Natural killer cell (primary cell): Measurements from ENCODE around the gene ZNF729. TPM values are rescaled to one million over a fixed set of nuclear protein-coding genes. Genes with fewer than 3 reads are reported as not detected.
"Not testable (repeated sequence)": the region's sequence is repeated elsewhere in the genome, so short reads cannot be mapped to it uniquely, and the experiment has no call there.

Experiments used
- ATAC-seq, 3 donors: fragments of 150-1000 bp in 2 of 3; fragments of 200-7000 bp in 1 of 3; cut with Tn5 transposase; 1 replicate in 1 of 3; 2 replicates in 2 of 3; pipeline ENCODE4 v1.10.0; 2021; ENCODE audit warnings: mild to moderate bottlenecking in 2 of 3, moderate library complexity in 2 of 3
- DNase-seq, 2 donors: peaks; one replicate each; pipeline versions ENCODE4 v3.0.0 to v3.0.0-alpha.2; 2013 to 2021; ENCODE audit warnings: mixed read lengths in 1 of 2
- H3K27ac ChIP-seq: one replicate; pipeline ENCODE4 v1.5.1; 2013; ENCODE audit warnings: mild to moderate bottlenecking, low read length
- H3K27me3 ChIP-seq: one replicate; pipeline ENCODE4 v1.6.1; 2013; ENCODE audit warnings: low read length; ENCODE audit not compliant: control insufficient read depth, insufficient read depth
- H3K36me3 ChIP-seq: one replicate; pipeline ENCODE4 v1.6.1; 2013; ENCODE audit warnings: low read length; ENCODE audit not compliant: control insufficient read depth, insufficient read depth
- H3K4me1 ChIP-seq: one replicate; pipeline ENCODE4 v1.6.1; 2013; ENCODE audit warnings: low read length; ENCODE audit not compliant: control insufficient read depth, insufficient read depth
- H3K4me3 ChIP-seq: one replicate; pipeline ENCODE4 v1.5.1; 2013; ENCODE audit warnings: low read length
- H3K9me3 ChIP-seq: one replicate; pipeline ENCODE4 v1.6.1; 2013; ENCODE audit warnings: low read length; ENCODE audit not compliant: control insufficient read depth, insufficient read depth
- H3K27ac Mint-ChIP-seq, 2 donors: one replicate each; pipeline ENCODE4 v1.8.0; 2022; ENCODE audit warnings: mild to moderate bottlenecking in 2 of 2, mixed read lengths in 2 of 2, moderate library complexity in 1 of 2
- H3K27me3 Mint-ChIP-seq, 2 donors: one replicate each; pipeline ENCODE4 v1.8.0; 2022; ENCODE audit warnings: low read depth in 2 of 2, mixed read lengths in 2 of 2
- H3K36me3 Mint-ChIP-seq: one replicate; pipeline ENCODE4 v1.8.0; 2022; ENCODE audit warnings: mixed read lengths
- H3K4me1 Mint-ChIP-seq, 2 donors: one replicate each; pipeline ENCODE4 v1.8.0; 2022; ENCODE audit warnings: mixed read lengths in 2 of 2
- H3K4me3 Mint-ChIP-seq: one replicate; pipeline ENCODE4 v1.8.0; 2022; ENCODE audit warnings: mild to moderate bottlenecking, moderate library complexity, mixed read lengths
- H3K9me3 Mint-ChIP-seq, 2 donors: one replicate each; pipeline ENCODE4 v1.8.0; 2022; ENCODE audit warnings: mixed read lengths in 2 of 2
- CTCF ChIP-seq: fragments of 200-600 bp; IDR thresholded peaks from one replicate; pipeline ENCODE4 v1.8.0; 2022; ENCODE audit warnings: antibody characterized with exemption
- WGBS: methylation state at CpG from one replicate; pipeline ENCODE4 v1.1.7; 2013; ENCODE audit warnings: missing lambda C conversion rate; ENCODE audit not compliant: insufficient coverage; 5-methylcytosine and 5-hydroxymethylcytosine counted together
- intact Hi-C: fragments of 100-400 bp; cut with micrococcal nuclease; formaldehyde crosslinking; loops from one replicate; pipeline ENCODE4 v1.14.2; 2022
- total RNA-seq, 4 donors: library from RNA; stranded (reverse); fragments of 120-200 nt in 1 of 4; gene quantifications; one replicate each; pipeline versions ENCODE4 v1.2.3 to v1.2.4, GENCODE V29; 2013 to 2022

The ZNF729 gene
- total RNA-seq, 3 donors from 2014 or later (not counting 1 experiment from before 2014, with no cell fraction given) = not detected

GRCh38 chr19:22260499-22260898 is 25.7 kb upstream of the ZNF729 start:
- WGBS = 76% methylated on average over 2 of the region's 2 CpGs
- no peaks in the 10 kb centered on the region for H3K27me3 Mint-ChIP-seq
- H3K27ac Mint-ChIP-seq = no peak overlapping the region
- Histone ChIP-seq H3K27ac (no peak overlapping the region), H3K27me3 (no peaks in the 10 kb centered on the region), H3K36me3 (no peaks in the 10 kb centered on the region), H3K4me3 (no peak overlapping the region), H3K9me3 (peaks cover 44% of the 10 kb centered on the region), H3K4me1 (no peaks in the 10 kb centered on the region)
- no peak for ATAC-seq
- H3K36me3 Mint-ChIP-seq = peaks cover 8% of the 10 kb centered on the region
- no peaks in the 10 kb centered on the region for H3K4me1 Mint-ChIP-seq
- DNase-seq = no peak
- intact Hi-C loops = no loop called here
- no peak for TF ChIP-seq CTCF
- H3K9me3 Mint-ChIP-seq = peaks cover 9 to 19% of the 10 kb centered on the region in 2 donors
- no peak overlapping the region for H3K4me3 Mint-ChIP-seq

- H3K27me3 Mint-ChIP-seq = no peaks in the 10 kb centered on the region
- Histone ChIP-seq H3K9me3 (peaks cover 47% of the 10 kb centered on the region), H3K4me1 (no peaks in the 10 kb centered on the region), H3K36me3 (no peaks in the 10 kb centered on the region), H3K4me3 (no peak overlapping the region), H3K27ac (no peak overlapping the region), H3K27me3 (no peaks in the 10 kb centered on the region)
- H3K9me3 Mint-ChIP-seq = peaks cover 9 to 16% of the 10 kb centered on the region in 2 donors
- no peak overlapping the region for H3K4me3 Mint-ChIP-seq
- WGBS = 18% methylated on average over 37 of the region's 37 CpGs
- DNase-seq = no peak
- peaks cover 8% of the 10 kb centered on the region for H3K36me3 Mint-ChIP-seq
- no peak overlapping the region for H3K27ac Mint-ChIP-seq
- TF ChIP-seq CTCF = no peak
- ATAC-seq = no peak
- H3K4me1 Mint-ChIP-seq = no peaks in the 10 kb centered on the region
- intact Hi-C loops = no loop called here
Measured at GRCh38 chr19:22261596-22261995, 24.6 kb upstream of the ZNF729 start.

- intact Hi-C loops = no loop called here
- no peak for DNase-seq
- Mint-ChIP-seq H3K27me3 (no peaks in the 10 kb centered on the region), H3K4me3 (no peak overlapping the region), H3K9me3 (peaks cover 13 to 25% of the 10 kb centered on the region in 2 donors), H3K4me1 (no peaks in the 10 kb centered on the region), H3K27ac (no peak overlapping the region), H3K36me3 (peaks cover 19% of the 10 kb centered on the region)
- ATAC-seq = no peak
- Histone ChIP-seq H3K27ac (no peak overlapping the region), H3K4me3 (no peak overlapping the region), H3K36me3 (no peaks in the 10 kb centered on the region), H3K4me1 (no peaks in the 10 kb centered on the region), H3K27me3 (no peaks in the 10 kb centered on the region), H3K9me3 (peaks cover 38% of the 10 kb centered on the region)
- TF ChIP-seq CTCF = no peak
- 94% methylated on average over 5 of the region's 5 CpGs for WGBS
Measured at GRCh38 chr19:22263121-22263520, 23.1 kb upstream of the ZNF729 start.

GRCh38 chr19:22321554-22321953 is 35.3 kb downstream of the ZNF729 start:
- DNase-seq, H3K4me3 ChIP-seq, H3K36me3 Mint-ChIP-seq, intact Hi-C loops, H3K4me1 Mint-ChIP-seq, H3K36me3 ChIP-seq, H3K27ac ChIP-seq, H3K4me3 Mint-ChIP-seq, ATAC-seq, H3K27ac Mint-ChIP-seq, H3K4me1 ChIP-seq, H3K27me3 Mint-ChIP-seq, H3K27me3 ChIP-seq: not testable (repeated sequence)
- peaks cover 16% of the 10 kb centered on the region for H3K9me3 ChIP-seq
- 93% methylated on average over 26 of the region's 27 CpGs for WGBS
- peaks cover 11 to 25% of the 10 kb centered on the region in 2 donors for H3K9me3 Mint-ChIP-seq
